GM12892 (cell line): ENCODE measurements around the gene GDF2.

Experiments
- DNase-seq: peaks from one replicate; pipeline ENCODE4 v3.0.0; 2011; ENCODE audit not compliant: insufficient read length
- FAIRE-seq: peaks from 2 replicates; lab custom pipeline; 2011; peaks lifted over from hg19 to GRCh38; lab: Jason Lieb, UNC
- POLR2A ChIP-seq: IDR thresholded peaks from 2 replicates; pipeline ENCODE4 v1.6.1; 2011; ENCODE audit warnings: low read depth, low read length, control low read depth
- POLR2AphosphoS5 ChIP-seq: IDR thresholded peaks from 2 replicates; pipeline ENCODE4 v1.6.1; 2011; ENCODE audit warnings: low read depth, low read length, control low read depth
- TAF1 ChIP-seq: IDR thresholded peaks from 2 replicates; pipeline ENCODE4 v1.6.1; 2011; ENCODE audit warnings: low read depth, mild to moderate bottlenecking, control low read depth, low read length, borderline replicate concordance

The GDF2 gene

DNA sequence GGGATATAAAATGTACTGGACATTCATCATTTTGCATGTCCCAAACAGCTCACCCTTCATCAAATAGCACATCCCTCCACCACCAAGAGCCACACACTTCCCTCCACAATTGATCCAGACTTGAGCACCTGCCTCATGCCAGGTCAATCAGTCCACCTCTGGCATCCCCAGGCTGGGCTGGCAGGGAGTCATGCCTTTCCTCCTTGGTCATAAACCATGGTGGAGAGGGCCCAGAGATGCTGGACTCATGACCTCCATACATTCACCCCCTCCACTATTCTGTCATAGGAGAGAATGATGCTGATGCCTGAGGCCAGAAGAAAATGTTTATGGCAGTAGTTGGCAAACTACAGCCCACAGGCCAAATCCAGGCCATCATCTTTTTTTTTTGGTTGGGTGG is 38.4 kb upstream of the GDF2 start:
- TF ChIP-seq TAF1 (no peak), POLR2AphosphoS5 (no peak), POLR2A (no peak)
- no peak for DNase-seq
- FAIRE-seq = no peak

DNA sequence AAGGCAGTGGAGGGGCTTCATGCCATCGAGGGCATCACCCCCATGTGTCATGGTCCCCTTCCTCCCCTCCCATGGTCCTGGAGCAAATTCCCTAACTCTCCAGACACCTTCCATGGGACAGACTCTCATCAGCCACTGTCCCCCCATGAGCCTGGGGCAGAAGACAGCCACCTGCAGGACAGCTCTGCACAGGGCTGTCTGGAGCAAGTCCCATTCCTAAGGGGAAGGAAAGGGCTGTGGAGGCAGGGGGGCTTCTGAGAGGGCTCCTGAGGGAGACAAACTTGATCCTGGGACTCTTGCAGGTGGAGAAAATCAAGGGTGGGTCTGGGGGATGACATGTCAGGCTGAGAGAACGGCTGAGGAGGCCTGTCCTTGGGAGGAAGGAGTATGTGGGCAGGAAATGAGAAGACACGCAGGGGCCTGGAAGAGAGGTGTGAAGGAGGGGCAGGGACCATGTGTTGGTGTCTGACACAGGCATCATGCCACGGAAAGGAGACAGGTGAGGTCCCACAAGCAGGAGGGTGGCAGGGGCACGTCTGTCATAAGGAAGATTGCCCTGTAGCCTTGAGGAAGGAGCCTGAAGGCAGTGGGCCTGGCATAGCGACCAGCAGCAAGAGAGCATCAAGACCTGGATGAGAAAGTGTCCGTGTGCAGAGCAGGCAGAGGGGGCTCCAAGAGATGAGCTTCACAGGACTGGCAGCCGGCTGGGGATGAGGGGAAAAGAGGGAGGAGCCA is 36.7 kb upstream of the GDF2 start:
- DNase-seq = no peak
- TF ChIP-seq POLR2AphosphoS5 = no peak
- no peak for TF ChIP-seq TAF1
- no peak for TF ChIP-seq POLR2A
- no peak for FAIRE-seq

DNA sequence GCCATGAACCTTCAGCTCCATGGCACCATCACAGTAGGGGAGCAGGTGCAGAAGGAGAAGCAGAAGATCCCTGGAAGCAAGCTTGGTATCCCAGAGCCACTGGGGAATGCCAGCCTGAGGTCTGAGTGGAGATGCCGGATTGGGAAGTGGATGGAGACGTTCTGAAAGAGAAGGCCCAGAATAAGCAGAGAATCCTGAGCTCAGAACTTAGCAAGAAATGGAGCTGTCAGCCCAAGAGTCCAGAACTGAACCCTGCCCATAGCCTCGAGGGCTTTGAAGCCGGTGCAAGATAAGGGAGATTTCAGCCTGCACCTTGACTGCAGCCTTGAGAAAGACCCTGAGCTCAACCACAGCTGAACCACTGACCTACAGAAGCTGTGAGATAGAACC is 36.1 kb upstream of the GDF2 start:
- TF ChIP-seq POLR2A (no peak), TAF1 (no peak), POLR2AphosphoS5 (no peak)
- DNase-seq (no peak), FAIRE-seq (no peak)

DNA sequence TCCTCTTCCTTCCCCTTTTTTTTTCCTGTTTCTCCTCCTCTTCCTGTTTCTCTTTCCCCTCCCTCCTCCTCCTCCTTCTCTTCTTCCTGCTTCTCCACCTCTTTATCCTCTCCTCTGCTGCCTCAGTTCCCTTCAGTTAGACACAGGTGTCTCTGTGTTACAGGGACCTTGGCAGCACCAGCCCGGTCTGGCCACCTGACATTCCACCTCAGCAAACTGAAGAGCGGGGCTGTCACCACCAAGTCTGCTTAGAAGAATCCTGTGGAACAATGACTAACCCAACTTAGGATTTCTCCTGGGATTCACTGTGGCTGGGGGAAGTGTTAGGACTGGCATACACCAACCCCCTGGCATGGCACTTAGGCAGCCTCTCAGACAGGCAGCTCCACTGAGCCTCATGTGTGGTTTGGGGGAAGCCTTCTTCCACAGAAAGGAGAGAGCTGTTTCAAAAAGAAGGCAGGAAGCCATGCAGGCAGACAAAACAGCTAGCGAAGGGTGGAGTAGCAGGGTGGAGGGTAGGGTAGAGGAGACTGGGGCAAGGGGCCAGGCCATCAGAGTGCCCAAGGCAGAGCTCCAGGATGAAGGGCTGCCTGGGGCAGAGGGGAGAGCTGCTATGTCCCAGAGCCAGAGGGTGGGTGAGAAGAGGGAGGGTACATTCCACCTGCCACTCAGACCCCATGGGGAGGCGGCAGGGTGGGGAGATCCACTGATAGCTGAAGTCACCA is 35.5 kb upstream of the GDF2 start:
- TF ChIP-seq POLR2A (no peak), POLR2AphosphoS5 (no peak), TAF1 (no peak)
- DNase-seq (no peak), FAIRE-seq (no peak)

DNA sequence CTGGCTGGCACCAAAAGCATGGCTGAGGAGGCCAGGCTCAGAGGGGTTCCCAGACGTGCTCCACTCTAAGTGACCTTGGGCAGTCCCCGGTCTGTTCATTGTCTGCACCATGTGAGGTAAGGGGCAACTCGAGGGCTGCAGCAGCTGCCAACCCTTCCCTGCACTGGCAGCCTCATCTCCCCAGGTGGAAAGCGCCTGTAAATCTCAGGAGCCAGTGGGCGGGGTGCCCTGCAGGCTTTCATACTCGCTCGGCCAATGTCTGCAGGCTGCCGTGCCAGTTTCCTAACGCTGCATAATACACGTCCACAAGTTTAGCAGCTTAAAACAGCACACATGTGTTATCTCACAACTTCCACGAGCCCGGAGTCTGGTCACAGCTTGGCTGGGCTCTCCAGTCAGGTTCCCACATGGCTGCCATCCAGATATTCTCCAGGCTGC is 34.9 kb upstream of the GDF2 start:
- TF ChIP-seq POLR2A (no peak), POLR2AphosphoS5 (no peak), TAF1 (no peak)
- FAIRE-seq = no peak
- DNase-seq = no peak

DNA sequence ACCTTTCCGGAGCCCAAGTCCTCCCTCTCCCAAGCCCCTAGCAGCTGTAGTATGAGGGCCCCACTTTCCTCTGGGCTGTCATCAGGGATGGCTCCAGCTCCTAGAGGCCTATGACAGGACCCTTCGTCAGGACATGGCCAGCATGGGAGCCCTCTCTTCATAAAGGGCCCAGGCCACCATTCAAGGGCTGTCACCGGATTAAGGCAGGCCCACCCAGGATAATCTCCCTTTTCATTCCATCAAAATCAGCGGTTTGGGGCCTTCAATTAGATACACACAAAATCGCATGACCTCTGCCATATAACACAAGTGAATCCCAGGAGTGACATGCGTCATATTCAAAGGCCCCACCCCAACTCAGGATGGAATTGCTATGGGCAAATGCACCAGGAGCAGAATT is 34.4 kb upstream of the GDF2 start:
- DNase-seq = no peak

DNA sequence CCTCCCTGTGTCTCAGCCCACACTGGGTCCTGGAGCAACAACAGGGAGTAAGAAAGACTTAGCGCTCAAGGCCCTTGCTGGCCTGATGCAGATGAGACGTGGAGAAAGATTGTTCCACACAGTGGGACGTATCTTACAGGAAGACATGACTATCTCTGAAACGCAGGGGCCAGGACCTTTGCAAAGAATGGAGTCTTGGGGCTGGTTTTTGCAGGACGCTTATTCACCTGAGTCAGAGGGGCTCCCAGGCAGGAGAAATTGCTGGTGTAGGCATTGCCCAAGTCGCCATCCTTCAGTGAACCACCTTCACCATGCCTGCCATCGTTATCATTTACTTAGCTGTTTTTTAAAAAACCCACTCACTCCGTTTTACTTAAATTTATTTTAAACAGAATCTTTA is 34.0 kb upstream of the GDF2 start:
- FAIRE-seq = no peak
- no peak for DNase-seq
- TF ChIP-seq POLR2AphosphoS5 = no peak
- no peak for TF ChIP-seq TAF1
- no peak for TF ChIP-seq POLR2A

More for the DNA sequence above, 34.4 kb upstream of the GDF2 start:
- no peak for FAIRE-seq
- TF ChIP-seq POLR2AphosphoS5 (no peak), POLR2A (no peak), TAF1 (no peak)

DNA sequence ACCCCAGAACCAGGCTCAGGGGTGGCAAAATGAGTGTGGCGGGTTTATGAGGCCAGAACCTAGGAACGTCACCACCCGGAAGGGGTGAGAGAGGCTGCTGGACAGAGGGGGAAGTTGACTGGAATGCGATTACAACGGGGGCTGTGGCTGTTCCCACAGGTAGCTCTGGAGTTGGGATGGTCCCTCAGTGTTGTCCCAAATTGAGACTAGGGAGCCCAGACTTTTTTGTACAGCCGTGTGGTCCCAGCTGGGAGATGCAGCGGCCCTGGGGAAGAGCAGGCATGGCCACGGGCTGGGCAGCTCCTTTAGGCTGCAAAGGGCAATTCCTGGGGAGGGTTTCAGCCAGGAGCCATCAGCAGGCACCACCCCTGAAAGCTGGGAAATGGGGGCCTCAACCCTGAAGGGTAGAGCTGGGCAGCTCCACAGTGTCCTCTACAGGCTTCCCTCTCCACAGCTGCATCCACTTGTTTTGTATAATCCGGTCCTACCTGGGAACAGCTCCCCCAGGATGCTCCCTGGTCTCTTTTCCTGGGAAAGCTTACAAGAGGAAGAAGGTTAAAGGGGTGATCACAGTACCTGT is 33.2 kb upstream of the GDF2 start:
- DNase-seq = no peak
- TF ChIP-seq TAF1 (no peak), POLR2AphosphoS5 (no peak)
- no peak for FAIRE-seq

DNA sequence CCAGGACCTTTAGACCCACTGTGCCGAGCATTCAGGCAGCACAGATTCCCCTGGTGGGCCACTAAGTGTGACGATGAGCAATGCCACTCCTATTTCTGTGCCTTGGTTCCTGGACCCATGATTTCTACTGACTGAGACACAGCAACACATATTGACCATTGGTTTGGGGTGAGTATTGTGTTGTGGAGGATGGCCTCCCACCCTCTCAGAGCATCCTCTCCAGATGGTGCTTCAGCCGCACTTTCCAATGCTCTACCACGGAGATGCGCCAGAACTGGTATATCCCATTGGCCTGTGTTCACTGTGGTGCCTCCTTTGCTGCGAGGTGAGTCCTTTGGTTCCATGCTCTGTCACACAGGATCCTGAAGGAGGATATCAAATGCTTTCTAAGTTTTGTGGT is 32.3 kb upstream of the GDF2 start:
- FAIRE-seq = no peak
- no peak for TF ChIP-seq POLR2AphosphoS5
- TF ChIP-seq POLR2A = no peak
- no peak for TF ChIP-seq TAF1
- no peak for DNase-seq

DNA sequence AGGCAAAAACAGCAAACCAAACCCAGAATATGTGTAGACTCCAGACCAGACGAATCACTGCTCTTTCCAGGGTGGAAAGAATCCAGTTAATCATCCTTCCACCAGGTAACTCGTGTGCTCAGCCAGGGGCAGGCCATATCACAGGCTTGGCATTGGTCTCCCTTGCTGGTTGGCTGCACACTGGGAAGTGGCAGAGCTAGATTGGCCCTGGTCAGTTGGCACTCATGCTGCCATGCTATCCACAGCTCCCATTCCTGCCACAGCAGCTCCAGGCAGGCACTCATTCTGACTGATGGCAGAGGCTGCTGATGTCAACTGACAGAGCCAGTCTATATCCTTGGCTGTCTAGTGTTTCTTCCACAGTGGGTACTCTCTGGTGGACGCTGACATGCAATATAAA is 31.9 kb upstream of the GDF2 start:
- TF ChIP-seq POLR2A (no peak), POLR2AphosphoS5 (no peak), TAF1 (no peak)
- no peak for DNase-seq
- FAIRE-seq = no peak

DNA sequence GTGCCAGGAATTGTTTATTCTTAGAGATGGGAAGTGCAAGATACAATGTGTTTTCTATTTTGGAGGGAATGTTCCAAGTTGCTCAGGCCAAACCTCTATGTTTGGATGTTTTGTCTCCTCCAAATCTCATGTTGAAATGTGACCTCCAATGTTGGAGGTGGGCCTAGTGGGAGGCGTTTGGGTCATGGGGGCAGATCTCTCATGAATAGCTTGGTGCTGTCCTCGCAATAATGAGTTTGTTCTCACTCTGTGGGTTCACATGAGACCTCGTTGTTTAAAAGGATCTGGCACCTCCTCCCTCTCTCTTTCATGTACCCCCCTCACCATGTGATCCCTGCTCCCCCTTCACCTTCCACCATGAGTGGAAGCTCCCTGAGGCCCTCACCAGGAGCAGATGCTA is 30.6 kb upstream of the GDF2 start:
- TF ChIP-seq POLR2A = no peak
- TF ChIP-seq TAF1 = no peak
- no peak for TF ChIP-seq POLR2AphosphoS5
- DNase-seq (no peak), FAIRE-seq (no peak)

DNA sequence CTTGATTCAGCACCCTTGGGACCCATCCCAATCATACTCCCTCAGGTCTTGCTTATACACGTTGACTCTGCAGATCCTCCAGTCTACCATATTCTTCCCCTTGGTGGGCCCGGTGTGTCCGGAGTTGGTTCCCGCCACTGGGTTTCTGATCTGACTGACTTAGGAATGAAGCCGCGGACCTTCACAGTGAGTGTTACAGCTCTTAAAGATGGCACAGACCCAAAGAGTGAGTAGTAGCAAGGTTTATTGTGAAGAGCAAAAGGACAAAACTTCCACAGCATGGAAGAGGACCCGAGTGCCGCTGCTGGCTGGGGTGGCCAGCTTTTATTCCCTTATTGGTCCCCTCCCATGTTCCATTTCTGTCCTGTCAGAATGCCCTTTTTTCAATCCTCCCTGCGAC is 28.2 kb upstream of the GDF2 start:
- FAIRE-seq (no peak), DNase-seq (no peak)
- no peak for TF ChIP-seq TAF1
- no peak for TF ChIP-seq POLR2AphosphoS5
- TF ChIP-seq POLR2A = no peak

DNA sequence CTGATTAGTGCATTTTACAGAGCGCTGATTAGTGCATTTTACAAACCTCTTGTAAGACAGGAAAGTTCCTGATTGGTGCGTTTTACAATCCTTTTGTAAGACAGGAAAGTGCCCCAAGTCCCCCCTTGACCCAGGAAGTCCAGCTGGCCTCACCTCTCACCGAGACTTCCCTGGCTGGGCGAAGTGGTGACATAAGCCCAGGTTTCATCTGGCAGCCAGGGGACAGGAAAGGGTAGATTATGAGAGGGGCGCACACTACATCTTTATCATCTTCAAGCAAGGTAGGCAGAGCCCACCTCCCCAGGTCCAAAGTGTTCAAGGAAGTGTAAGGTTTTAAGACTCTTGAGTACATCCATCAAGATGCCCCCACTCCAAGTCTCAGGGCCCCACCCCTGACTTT is 27.8 kb upstream of the GDF2 start:
- DNase-seq = no peak
- FAIRE-seq = no peak
- TF ChIP-seq POLR2AphosphoS5 = no peak
- TF ChIP-seq POLR2A = no peak
- TF ChIP-seq TAF1 = no peak
